Endothelial cell of umbilical vein (primary cell): ENCODE results near the gene PARP9. TPM values are rescaled to one million over a fixed set of nuclear protein-coding genes. Genes with fewer than 3 reads are reported as not detected.

ENCODE experiments used
- BruUV-seq: library from RNA; stranded (reverse); fragments of 400-500 nt; replicated peaks from 2 replicates; lab custom pipeline; 2021; lab: Mats Ljungman, UMichigan
- CTCF ChIA-PET: fragments of 300-600, 350-600 bp; sonication (Branson Sonifier 250); formaldehyde crosslinking; loops from one replicate; lab custom pipeline; 2021; ENCODE audit warnings: antibody characterized with exemption, inconsistent platforms; lab: Charles Lee
- POLR2A ChIA-PET: fragments of 300-600, 350-600 bp; sonication (Branson Sonifier 250); formaldehyde crosslinking; loops from one replicate; lab custom pipeline; 2021; ENCODE audit warnings: antibody characterized with exemption, inconsistent platforms; lab: Charles Lee
- DNase-seq: peaks from one replicate; pipeline ENCODE4 v3.0.0-alpha.2; 2011; ENCODE audit warnings: low read depth, low spot score
- FAIRE-seq: peaks from 2 replicates; lab custom pipeline; 2011; peaks lifted over from hg19 to GRCh38; lab: Jason Lieb, UNC
- H2AFZ ChIP-seq: 2 replicates; pipeline ENCODE4 v1.6.0; 2012; ENCODE audit warnings: low read depth, low read length, control low read depth, inconsistent platforms
- H3K27ac ChIP-seq: 2 replicates; pipeline ENCODE4 v1.5.1; 2011; ENCODE audit warnings: low read depth, mild to moderate bottlenecking, control low read depth, low read length, moderate library complexity; ENCODE audit not compliant: insufficient read depth
- H3K27me3 ChIP-seq, 2 experiments: 2 replicates each; pipeline versions ENCODE4 v1.6.0 to v1.6.1; 2011; ENCODE audit warnings: low read length in 2 of 2, mixed read lengths in 1 of 2; ENCODE audit not compliant: control insufficient read depth in 2 of 2, insufficient read depth in 2 of 2
- H3K36me3 ChIP-seq, 2 experiments: 2 replicates in 1 of 2; 3 replicates in 1 of 2; pipeline ENCODE4 v1.5.1; 2011; ENCODE audit warnings: low read length in 2 of 2, mild to moderate bottlenecking in 1 of 2, moderate library complexity in 1 of 2; ENCODE audit not compliant: control insufficient read depth in 2 of 2, insufficient read depth in 2 of 2; ENCODE audit errors: extremely low read depth in 1 of 2
- H3K4me1 ChIP-seq: 3 replicates; pipeline ENCODE4 v1.5.1; 2011; ENCODE audit warnings: mild to moderate bottlenecking, low read length; ENCODE audit not compliant: control insufficient read depth, insufficient read depth; ENCODE audit errors: extremely low read depth
- H3K4me2 ChIP-seq: 2 replicates; pipeline ENCODE4 v1.6.1; 2011; ENCODE audit warnings: low read length, control low read depth, mixed read lengths; ENCODE audit not compliant: insufficient read depth
- H3K4me3 ChIP-seq, 3 experiments: fragments of 200-600 bp in 1 of 3; sonication (generic), shearing (Covaris generic) in 1 of 3; replicated peaks in 1 of 3; 2 replicates each; pipeline ENCODE4 v1.5.1; 2011 to 2016; ENCODE audit warnings: control low read depth in 3 of 3, low read length in 3 of 3, mild to moderate bottlenecking in 2 of 3, inconsistent platforms in 1 of 3, low read depth in 1 of 3, moderate library complexity in 1 of 3; ENCODE audit not compliant: insufficient read depth in 1 of 3
- H3K79me2 ChIP-seq: 2 replicates; pipeline ENCODE4 v1.6.0; 2012; ENCODE audit warnings: low read length, inconsistent platforms; ENCODE audit not compliant: control insufficient read depth, insufficient read depth
- H3K9ac ChIP-seq: replicated peaks from 2 replicates; pipeline ENCODE3; 2011; ENCODE audit warnings: low read length, control low read depth; ENCODE audit not compliant: insufficient read depth; ENCODE audit errors: extremely low read depth
- H3K9me1 ChIP-seq: replicated peaks from 3 replicates; pipeline ENCODE4 v1.6.0; 2011; ENCODE audit warnings: mild to moderate bottlenecking, low read length; ENCODE audit not compliant: control insufficient read depth, insufficient read depth; ENCODE audit errors: extremely low read depth
- H3K9me3 ChIP-seq: replicated peaks from 2 replicates; pipeline ENCODE4 v1.5.1; 2012; ENCODE audit warnings: low read length, inconsistent platforms; ENCODE audit not compliant: control insufficient read depth, insufficient read depth
- H4K20me1 ChIP-seq: replicated peaks from 2 replicates; pipeline ENCODE3; 2011; ENCODE audit warnings: mild to moderate bottlenecking, low read length; ENCODE audit not compliant: control insufficient read depth, insufficient read depth; ENCODE audit errors: extremely low read depth
- CTCF ChIP-seq, 2 donors: IDR thresholded peaks; 1 replicate in 1 of 2; 2 replicates in 1 of 2; pipeline ENCODE4 v1.5.1; 2011; ENCODE audit warnings: low read length in 2 of 2, mild to moderate bottlenecking in 2 of 2, moderate library complexity in 2 of 2, control low read depth in 1 of 2, inconsistent platforms in 1 of 2, low read depth in 1 of 2; ENCODE audit not compliant: insufficient read depth in 1 of 2; ENCODE audit errors: extremely low read depth in 1 of 2
- EZH2 ChIP-seq: IDR thresholded peaks from 2 replicates; pipeline ENCODE4 v1.6.1; 2012; ENCODE audit warnings: borderline replicate concordance, low read depth, mild to moderate bottlenecking, moderate library complexity, low read length, inconsistent platforms; ENCODE audit not compliant: severe bottlenecking
- FOS ChIP-seq: IDR thresholded peaks from 2 replicates; pipeline ENCODE4 v1.6.1; 2011; ENCODE audit warnings: mild to moderate bottlenecking, low read length, moderate library complexity, borderline replicate concordance; ENCODE audit not compliant: insufficient read depth
- GATA2 ChIP-seq: IDR thresholded peaks from 2 replicates; pipeline ENCODE4 v1.7.0; 2011; ENCODE audit warnings: low read depth, mild to moderate bottlenecking, moderate library complexity, mixed read lengths, low read length; ENCODE audit not compliant: insufficient read length, insufficient read depth
- JUN ChIP-seq: IDR thresholded peaks from 2 replicates; pipeline ENCODE4 v1.6.1; 2011; ENCODE audit warnings: borderline replicate concordance, low read depth; ENCODE audit not compliant: insufficient read length, insufficient read depth
- MAX ChIP-seq: IDR thresholded peaks from 2 replicates; pipeline ENCODE4 v1.6.1; 2011; ENCODE audit not compliant: insufficient read depth, insufficient read length
- MYC ChIP-seq: IDR thresholded peaks from one replicate; pipeline ENCODE4 v1.6.1; 2011; ENCODE audit warnings: mild to moderate bottlenecking, low read depth, low read length
- POLR2A ChIP-seq: IDR thresholded peaks from 2 replicates; pipeline ENCODE4 v1.6.1; 2012; ENCODE audit warnings: low read depth, mild to moderate bottlenecking, control low read depth, low read length
- POLR2AphosphoS5 ChIP-seq: IDR thresholded peaks from 2 replicates; pipeline ENCODE4 v1.6.1; 2012; ENCODE audit warnings: low read depth, mild to moderate bottlenecking, control low read depth, low read length, moderate library complexity; ENCODE audit not compliant: insufficient read depth
- dilution Hi-C: fragments of 300-500 bp; cut with MboI; formaldehyde crosslinking; loops from one replicate; pipeline ENCODE4 v1.15.0; 2019; ENCODE audit warnings: low sequenced_read_pairs; ENCODE audit not compliant: extremely low pct_ligation_motif_present
- intact Hi-C: fragments of 100-400 bp; cut with micrococcal nuclease; formaldehyde crosslinking; loops from one replicate; pipeline ENCODE4 v1.10.0; 2022
- polyA plus RNA-seq, 4 experiments: library from polyadenylated mRNA; depleted of rRNA in 3 of 4; stranded (reverse) in 3 of 4; unstranded in 1 of 4; fragments of >200 nt; gene quantifications; 2 replicates each; pipeline versions ENCODE4 v1.2.1 to v1.2.3, GENCODE V29; 2011 to 2012; ENCODE audit warnings: missing spikeins in 1 of 4
- total RNA-seq: library from RNA; stranded (reverse); gene quantifications from 2 replicates; pipeline ENCODE4 v1.2.3, GENCODE V29; 2021

PARP9 gene
- total and polyA plus RNA-seq, 2 donors (not counting 3 experiments of a cell fraction or from before 2014, with no cell fraction given) = 10.1 to 12.5 TPM

DNA sequence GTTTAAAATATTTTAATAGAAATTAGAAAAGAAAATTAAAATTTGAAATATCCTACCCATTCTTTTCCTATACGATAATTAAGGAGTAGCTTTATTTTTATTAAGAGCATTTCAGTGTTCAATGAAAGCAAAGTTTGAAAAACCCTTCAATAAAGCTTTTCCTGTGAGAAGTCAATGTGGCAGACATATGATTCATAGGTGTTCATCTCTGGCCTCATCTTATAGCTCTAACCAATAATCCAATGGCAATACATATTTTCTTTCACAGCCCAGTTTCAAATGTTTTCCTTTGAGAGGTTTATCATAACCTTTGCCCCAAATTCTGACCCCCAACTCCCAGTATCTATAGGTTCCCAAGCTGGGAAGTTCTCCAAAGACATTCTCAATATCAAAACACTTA lies 57.6 kb downstream of the PARP9 start:
- Histone ChIP-seq H3K9me1 (no peaks in the 10 kb centered on the region), H3K9me3 (no peaks in the 10 kb centered on the region), H3K4me1 (no peaks in the 10 kb centered on the region), H3K9ac (no peak overlapping the region), H3K79me2 (peaks cover 100% of the 10 kb centered on the region), H4K20me1 (peaks cover 33% of the 10 kb centered on the region), H3K4me3 (no peak overlapping the region), H3K27me3 (no peaks in the 10 kb centered on the region), H3K27ac (no peak overlapping the region), H2AFZ (no peak overlapping the region), H3K4me2 (no peak overlapping the region), H3K36me3 (no peaks in the 10 kb centered on the region)
- CTCF ChIA-PET = interaction anchor here (1.7 kb wide), 1 partner anchor 122 kb away, joined by 3 read pairs; the partner anchor contains the start of gene FAM162A
- DNase-seq (no peak), FAIRE-seq (no peak)
- no TSS peak for BruUV-seq
- TF ChIP-seq MYC = no peak
- no peak for TF ChIP-seq CTCF (IDR thresholded peaks at IDR 0.05; ENCODE audit: extremely low read depth in 1 of 2, insufficient read depth in 1 of 2, low read depth in 1 of 2, low read length in 2 of 2)
- TF ChIP-seq FOS = no peak
- no peak for TF ChIP-seq GATA2
- TF ChIP-seq EZH2 = no peak
- TF ChIP-seq POLR2A = no peak
- TF ChIP-seq MAX = no peak
- TF ChIP-seq POLR2AphosphoS5 = no peak
- no peak for TF ChIP-seq JUN
- intact Hi-C loops = no loop called here
- POLR2A ChIA-PET = no interaction called here
- dilution Hi-C loops = no loop called here
